Umbilical cord (tissue), 2 donors: ENCODE measurements around the gene CYP1A2. TPM values are rescaled to one million over a fixed set of nuclear protein-coding genes. Genes with fewer than 3 reads are reported as not detected.
A peak's percentile ranks its signal among the peaks of the same experiment; 100 is the strongest.
"Not testable (repeated sequence)": the region's sequence is repeated elsewhere in the genome, so short reads cannot be mapped to it uniquely, and the experiment has no call there.

Experiments used
- DNase-seq: peaks from one replicate; pipeline ENCODE4 v3.0.0-alpha.2; 2015; ENCODE audit warnings: low spot score
- total RNA-seq: library from RNA; depleted of rRNA; stranded (reverse); fragments of >200 nt; gene quantifications from one replicate; pipeline ENCODE4 v1.2.3, GENCODE V29; 2014; ENCODE audit warnings: low replicate concordance; ENCODE audit not compliant: insufficient read depth

Gene CYP1A2
- total RNA-seq, 1 donor from 2014 or later: 0.96 TPM

GRCh38 chr15:74776821-74777768 lies 28.4 kb downstream of the CYP1A2 start:
- DNase-seq: no peak

- DNase-seq: no peak
Observed at GRCh38 chr15:74777769-74778598, 29.3 kb downstream of the CYP1A2 start.

- DNase-seq: no peak
Observed at GRCh38 chr15:74778599-74778970, 29.9 kb downstream of the CYP1A2 start.

GRCh38 chr15:74779162-74779648 lies 30.6 kb downstream of the CYP1A2 start:
- DNase-seq: no peak

- no peak for DNase-seq
Observed at GRCh38 chr15:74780523-74781430, 32.1 kb downstream of the CYP1A2 start.

- DNase-seq: peak; percentile 72
Observed at GRCh38 chr15:74781431-74782258, 33.0 kb downstream of the CYP1A2 start, which contains the start of gene CSK. CSK (plus strand) TSS chr15:74782080; CDS start chr15:74798298, 16,218 bp downstream.

GRCh38 chr15:74782259-74783071 lies 33.8 kb downstream of the CYP1A2 start:
- no peak for DNase-seq

- no peak for DNase-seq
Observed at GRCh38 chr15:74783072-74783807, 34.6 kb downstream of the CYP1A2 start.

GRCh38 chr15:74783808-74784175 lies 35.1 kb downstream of the CYP1A2 start:
- no peak for DNase-seq

GRCh38 chr15:74784426-74785193 lies 36.0 kb downstream of the CYP1A2 start:
- no peak for DNase-seq

- DNase-seq: no peak
Observed at GRCh38 chr15:74785194-74786032, 36.8 kb downstream of the CYP1A2 start.

GRCh38 chr15:74786081-74786480 lies 37.4 kb downstream of the CYP1A2 start:
- DNase-seq: not testable (repeated sequence)

- no peak for DNase-seq
Observed at GRCh38 chr15:74786551-74787165, 38.0 kb downstream of the CYP1A2 start.

GRCh38 chr15:74787251-74788041 lies 38.8 kb downstream of the CYP1A2 start:
- DNase-seq: peak; percentile 57

GRCh38 chr15:74788042-74788682 lies 39.5 kb downstream of the CYP1A2 start:
- DNase-seq: no peak
